T-helper 2 cell (primary cell): ENCODE results near the gene LMAN1L.

ENCODE experiments used
- DNase-seq, 5 experiments: peaks; one replicate each; pipeline versions ENCODE4 v3.0.0 to v3.0.0-alpha.2; 2012 to 2022

The LMAN1L gene

GRCh38 chr15:74817370-74817737, 4.7 kb downstream of the LMAN1L start:
- DNase-seq, result no peak

GRCh38 chr15:74820056-74820455, 7.4 kb downstream of the LMAN1L start:
- no peak for DNase-seq

GRCh38 chr15:74821091-74821789, 8.6 kb downstream of the LMAN1L start:
- DNase-seq, result no peak

- DNase-seq, result no peak
Measured at GRCh38 chr15:74821790-74822158, 9.1 kb downstream of the LMAN1L start.

- DNase-seq, result no peak
Measured at GRCh38 chr15:74822233-74822632, 9.6 kb downstream of the LMAN1L start.

- no peak for DNase-seq
Measured at GRCh38 chr15:74823324-74823723, 10.7 kb downstream of the LMAN1L start.

GRCh38 chr15:74824976-74825375, 12.3 kb downstream of the LMAN1L start:
- no peak for DNase-seq

- DNase-seq, result no peak
Measured at GRCh38 chr15:74825866-74826265, 13.2 kb downstream of the LMAN1L start.

- DNase-seq, result peak in 4 of 5 experiments; percentile 16 to 41 (median 30)
Measured at GRCh38 chr15:74826364-74826819, 13.8 kb downstream of the LMAN1L start, which contains the start of gene CPLX3. TSS of gene CPLX3 (plus strand) at chr15:74826627. CDS start at chr15:74826704, 77 bp downstream.

GRCh38 chr15:74826921-74827320, 14.3 kb downstream of the LMAN1L start:
- no peak for DNase-seq

- DNase-seq, result no peak
Measured at GRCh38 chr15:74827614-74828013, 15.0 kb downstream of the LMAN1L start.

- no peak for DNase-seq
Measured at GRCh38 chr15:74828835-74829234, 16.2 kb downstream of the LMAN1L start.

GRCh38 chr15:74829486-74829885, 16.9 kb downstream of the LMAN1L start:
- DNase-seq, result no peak

- DNase-seq, result no peak
Measured at GRCh38 chr15:74829991-74830390, 17.4 kb downstream of the LMAN1L start.

- DNase-seq, result no peak
Measured at GRCh38 chr15:74830868-74831267, 18.2 kb downstream of the LMAN1L start.

- DNase-seq, result no peak
Measured at GRCh38 chr15:74831813-74832495, 19.3 kb downstream of the LMAN1L start.

- DNase-seq, result no peak
Measured at GRCh38 chr15:74832826-74833225, 20.2 kb downstream of the LMAN1L start.

- DNase-seq, result no peak
Measured at GRCh38 chr15:74833376-74834107, 20.9 kb downstream of the LMAN1L start.

GRCh38 chr15:74835312-74835823, 22.7 kb downstream of the LMAN1L start:
- DNase-seq, result peak in 3 of 5 experiments; percentile 16 to 28 (median 26)

- no peak for DNase-seq
Measured at GRCh38 chr15:74836846-74837245, 24.2 kb downstream of the LMAN1L start.

GRCh38 chr15:74837482-74838136, 25.0 kb downstream of the LMAN1L start:
- no peak for DNase-seq

- DNase-seq, result no peak
Measured at GRCh38 chr15:74838137-74838516, 25.5 kb downstream of the LMAN1L start.
